ENCODE data around the gene UCK1.
A peak's percentile ranks its signal among the peaks of the same experiment; 100 is the strongest.
"Not testable (repeated sequence)": the region's sequence is repeated elsewhere in the genome, so short reads cannot be mapped to it uniquely, and the experiment has no call there.

UCK1 gene

DNA sequence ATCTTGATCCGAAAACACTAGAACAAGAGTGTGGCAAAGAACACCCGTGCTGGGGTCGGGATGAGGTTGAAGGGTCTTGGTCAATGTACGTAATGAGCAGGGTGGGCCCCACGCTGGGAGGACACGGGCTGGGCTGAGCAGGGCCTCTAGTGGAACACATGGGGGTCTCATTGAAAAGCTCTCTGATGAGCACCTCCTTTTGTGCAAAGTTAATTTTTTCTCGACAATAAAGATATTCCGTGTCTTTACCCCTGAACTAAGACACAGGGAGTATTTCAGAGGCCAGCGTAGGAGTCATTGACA, 8.0 kb downstream of the UCK1 start:
- no peak for DNase-seq

DNA sequence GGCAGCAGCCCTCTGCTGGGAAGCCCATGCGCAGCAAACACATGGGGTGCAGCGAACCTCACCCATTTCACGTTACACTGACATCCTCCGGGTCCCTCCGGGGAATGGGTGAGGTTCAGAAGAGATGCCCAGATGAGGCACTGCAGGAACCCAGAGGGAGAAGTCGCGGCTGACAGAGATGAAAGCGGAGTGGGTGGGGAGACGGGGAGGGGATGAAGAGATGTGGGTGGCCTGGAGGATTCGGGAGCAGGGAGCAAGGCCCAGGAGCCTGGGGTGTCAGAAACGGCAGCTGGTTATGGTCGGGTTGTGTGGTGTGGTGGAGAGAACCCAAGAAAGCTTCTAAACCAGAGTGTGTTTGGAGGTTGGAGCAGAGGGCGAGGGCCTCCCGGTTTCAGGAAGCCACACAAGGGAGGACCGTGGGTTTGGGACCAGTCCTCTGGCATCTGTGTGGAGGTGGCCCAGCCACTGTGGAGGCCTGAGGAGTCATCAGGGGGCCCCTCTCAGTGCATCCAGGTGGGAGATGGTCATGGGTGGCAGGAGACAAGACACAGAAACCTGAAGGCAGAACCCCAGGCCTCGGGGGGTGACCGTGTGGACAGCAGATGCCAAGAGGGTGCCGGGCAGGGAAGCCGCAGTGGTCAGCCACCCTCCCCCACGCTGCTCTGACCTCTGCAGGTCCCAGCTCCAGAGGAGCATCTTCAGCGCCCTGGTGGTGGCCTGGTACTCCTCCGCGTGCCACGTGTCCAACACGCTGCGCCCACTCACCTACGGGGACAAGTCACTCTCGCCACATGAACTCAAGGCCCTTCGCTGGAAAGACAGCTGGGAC, 8.6 kb downstream of the UCK1 start:
- no peak for DNase-seq

DNA sequence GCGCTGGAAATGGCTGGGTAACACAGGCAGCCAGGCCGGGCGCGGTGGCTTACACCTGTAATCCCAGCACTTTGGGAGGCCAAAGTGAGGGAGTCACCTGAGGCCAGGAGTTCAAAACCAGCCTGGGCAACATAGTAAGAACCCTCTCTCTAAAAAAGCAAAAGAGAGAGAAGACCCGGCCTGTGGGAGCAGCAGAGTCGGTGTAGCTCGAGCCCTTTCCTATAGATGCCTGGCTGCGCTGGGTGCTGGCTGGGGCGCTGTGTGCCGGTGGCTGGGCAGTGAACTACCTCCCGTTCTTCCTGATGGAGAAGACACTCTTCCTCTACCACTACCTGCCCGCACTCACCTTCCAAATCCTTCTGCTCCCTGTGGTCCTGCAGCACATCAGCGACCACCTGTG, 9.2 kb downstream of the UCK1 start:
- no peak for DNase-seq

DNA sequence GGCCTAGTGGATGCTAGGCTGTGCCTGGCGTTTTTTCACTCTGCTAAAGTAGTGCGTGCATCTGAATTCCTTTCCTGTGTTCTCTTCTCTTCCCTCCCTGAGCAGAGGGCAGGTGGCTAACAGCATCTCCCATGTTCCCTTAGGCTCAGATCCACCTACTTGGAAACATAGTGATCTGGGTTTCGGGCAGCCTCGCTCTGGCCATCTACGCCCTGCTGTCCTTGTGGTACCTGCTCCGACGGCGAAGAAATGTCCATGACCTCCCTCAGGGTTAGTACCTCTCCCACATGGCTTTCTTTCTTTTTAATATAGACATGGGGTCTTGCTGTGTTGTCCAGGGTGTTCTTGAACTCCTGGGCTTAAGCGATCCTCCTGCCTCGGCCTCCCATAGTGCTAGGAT, 9.9 kb downstream of the UCK1 start:
- DNase-seq, result no peak

DNA sequence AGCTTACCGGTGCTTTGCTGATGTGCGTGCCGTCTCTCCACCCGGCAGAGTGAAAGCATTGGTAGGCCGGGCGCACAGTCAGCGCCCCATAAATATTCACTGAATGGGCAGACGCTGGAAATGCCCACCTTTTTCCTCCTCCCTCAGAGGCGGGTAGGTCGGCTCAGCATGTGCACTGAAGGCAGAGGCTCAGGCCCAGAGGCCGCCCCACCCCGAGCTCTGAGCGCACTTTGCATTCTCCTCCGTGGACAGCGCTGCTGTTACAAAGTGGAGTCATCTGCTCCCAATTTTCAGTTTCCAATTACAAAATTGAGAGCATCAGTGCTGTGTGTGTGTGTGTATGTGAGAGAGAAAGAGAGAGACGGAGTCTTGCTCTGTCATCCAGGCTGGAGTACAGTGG, 10.6 kb downstream of the UCK1 start:
- DNase-seq, result no peak

DNA sequence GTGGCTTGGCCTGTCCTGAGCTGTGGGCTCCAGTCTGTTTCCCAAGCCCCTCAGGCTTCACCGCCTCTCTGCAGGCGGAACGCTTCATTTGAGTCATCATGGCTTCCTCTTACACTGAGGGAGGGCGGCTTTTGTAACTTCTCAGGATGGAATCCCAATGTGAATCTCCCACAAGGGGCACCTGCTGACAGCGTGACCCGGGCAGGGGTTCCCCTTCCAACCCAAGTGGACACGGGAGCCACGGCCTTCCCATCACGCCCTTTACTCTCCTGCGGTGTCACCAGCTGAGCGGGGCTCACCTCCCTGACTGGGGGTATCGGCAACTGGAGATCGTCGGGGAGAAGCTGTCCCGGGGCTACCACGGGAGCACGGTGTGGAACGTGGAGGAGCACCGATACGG, 12.5 kb downstream of the UCK1 start:
- no peak for DNase-seq

DNA sequence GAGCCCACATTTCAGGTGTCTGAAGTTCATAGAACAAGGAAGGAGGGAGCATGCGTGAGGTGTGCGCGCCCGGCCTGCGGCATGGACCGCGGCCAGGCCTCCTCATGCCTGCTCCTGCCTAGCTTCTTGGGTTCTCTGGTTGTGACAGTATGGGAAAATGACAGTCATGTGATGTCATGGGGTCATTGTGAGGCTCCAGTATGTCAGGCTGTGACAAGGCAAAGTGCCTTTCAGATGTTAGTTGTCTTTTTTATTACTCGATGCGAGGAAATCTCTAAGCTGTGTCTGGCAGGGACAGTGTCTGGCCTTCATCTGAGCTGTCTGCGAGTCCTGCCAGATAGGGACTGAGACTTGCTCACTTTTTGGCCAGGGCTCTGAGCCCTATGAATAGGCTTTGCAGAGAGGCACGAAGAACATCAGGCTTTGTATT, 13.3 kb downstream of the UCK1 start:
- no peak for DNase-seq

DNA sequence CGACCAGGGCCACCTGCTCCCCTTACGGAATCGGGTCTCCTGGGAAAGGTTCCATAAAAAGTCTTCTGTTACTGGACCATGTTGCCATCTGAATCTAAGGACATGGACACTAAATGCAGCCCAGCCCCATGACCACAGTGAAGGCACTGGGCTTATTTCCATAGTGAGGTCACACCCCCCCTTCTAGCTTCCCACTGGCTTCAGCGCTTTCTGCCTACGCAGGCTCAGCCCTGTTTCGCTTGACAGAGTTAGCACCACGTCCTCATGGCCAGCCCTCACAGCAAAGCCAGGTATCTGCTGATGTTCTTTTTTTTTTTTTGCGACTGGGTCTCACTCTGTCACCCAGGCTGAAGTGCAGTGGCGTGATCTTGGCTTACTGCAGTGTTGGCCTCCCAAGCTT, 14.1 kb downstream of the UCK1 start:
- no peak for DNase-seq

DNA sequence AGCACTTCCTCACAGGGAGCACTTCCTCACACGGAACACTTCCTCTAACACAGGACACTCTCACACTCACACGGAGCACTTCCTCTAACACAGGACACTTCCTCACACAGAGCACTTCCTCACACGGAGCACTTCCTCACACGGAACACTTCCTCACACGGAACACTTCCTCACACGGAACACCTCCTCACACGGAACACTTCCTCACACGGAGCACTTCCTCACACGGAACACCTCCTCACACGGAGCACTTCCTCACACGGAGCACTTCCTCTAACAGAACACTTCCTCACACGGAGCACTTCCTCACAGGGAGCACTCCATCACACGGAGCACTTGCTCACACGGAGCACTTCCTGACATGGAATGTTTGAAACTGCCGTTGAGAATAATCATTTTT, 15.0 kb downstream of the UCK1 start:
- DNase-seq, result no peak

DNA sequence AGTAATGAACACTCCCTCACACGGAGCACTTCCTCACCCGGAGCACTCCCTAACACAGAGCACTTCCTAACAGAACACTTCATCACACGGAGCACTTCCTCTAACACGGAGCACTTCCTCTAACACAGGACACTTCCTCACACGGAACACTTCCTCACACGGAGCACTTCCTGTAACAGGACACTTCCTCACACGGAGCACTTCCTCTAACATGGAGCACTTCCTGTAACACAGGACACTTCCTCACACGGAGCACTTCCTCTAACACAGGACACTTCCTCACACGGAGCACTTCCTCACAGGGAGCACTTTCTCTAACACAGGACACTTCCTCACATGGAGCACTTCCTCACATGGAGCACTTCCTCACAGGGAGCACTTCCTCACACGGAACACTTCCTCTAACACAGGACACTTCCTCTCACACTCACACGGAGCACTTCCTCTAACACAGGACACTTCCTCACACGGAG, 15.5 kb downstream of the UCK1 start:
- DNase-seq, result not testable (repeated sequence)

DNA sequence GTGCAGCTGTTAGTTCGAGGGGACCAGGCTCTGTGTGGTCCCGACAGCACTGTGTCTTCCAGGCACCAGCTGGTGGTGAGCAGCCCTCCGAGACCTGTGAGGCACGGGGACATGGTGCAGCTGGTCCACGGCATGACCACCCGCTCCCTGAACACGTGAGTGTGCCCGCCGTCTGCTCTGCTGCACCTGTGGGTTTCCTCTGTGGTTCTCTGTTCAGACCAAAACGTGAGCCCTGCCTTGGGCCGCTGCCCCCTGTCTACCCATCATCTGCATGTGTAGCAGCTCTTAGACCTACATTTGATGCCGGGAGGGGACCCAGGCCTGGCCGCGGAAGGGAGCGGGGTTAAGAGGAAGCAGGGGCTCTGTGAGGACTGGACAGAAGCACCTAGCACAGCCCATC, 17.9 kb downstream of the UCK1 start:
- DNase-seq, result no peak

DNA sequence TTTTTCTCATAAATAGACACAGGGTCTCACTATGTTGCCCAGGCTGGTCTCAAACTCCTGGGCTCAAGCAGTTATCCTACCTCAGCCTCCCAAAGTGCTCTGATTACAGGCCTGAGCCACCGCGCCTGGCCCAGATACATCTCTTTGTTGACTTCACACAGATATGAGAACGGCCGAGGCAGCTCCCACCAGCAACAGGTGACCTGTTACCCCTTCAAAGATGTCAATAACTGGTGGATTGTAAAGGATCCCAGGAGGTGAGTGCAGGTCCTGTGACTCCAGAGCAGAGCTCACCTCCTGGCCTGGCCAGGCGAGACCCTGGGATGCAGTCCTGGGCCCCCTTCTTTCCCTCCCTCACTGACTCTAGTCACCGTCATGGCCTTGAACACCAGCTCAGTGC, 19.2 kb downstream of the UCK1 start:
- DNase-seq, result no peak

DNA sequence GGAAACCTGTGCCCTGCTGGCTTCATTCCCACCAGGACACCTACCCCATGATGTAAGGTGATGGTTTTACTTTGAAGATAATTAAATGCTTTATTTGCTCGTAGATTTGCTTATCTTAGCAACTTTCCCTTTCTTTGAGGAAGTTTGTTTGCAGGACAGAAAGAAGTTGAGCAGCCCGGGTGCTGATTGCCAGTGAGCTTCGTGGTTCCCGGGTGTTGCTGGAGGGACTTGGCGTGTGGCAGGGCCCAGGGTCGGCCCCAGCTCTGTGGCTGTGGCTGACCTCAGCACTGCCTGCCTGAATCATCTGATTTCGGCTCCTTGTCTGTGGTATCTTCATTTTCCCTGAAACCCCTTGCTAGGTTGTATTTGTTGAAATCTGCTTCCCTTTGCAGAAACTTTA, 19.6 kb downstream of the UCK1 start:
- no peak for DNase-seq

DNA sequence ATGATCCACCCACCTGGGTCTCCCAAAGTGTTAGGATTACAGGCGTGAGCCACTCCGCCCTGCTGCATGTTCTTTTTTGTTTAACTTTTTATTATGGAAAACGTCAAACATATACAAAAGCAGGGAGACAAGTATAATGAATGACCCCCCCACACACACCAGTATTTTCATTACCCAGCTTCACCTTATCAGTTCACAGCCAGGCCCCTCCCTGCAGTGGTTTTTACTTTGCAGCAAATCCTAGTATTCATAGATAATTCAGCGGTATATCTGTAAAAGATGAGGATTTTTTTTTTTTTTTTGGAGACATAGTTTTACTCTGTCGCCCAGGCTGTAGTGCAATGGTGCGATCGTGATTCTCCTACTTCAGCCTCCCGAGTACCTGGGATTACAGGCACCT, 26.1 kb downstream of the UCK1 start:
- DNase-seq, result no peak

DNA sequence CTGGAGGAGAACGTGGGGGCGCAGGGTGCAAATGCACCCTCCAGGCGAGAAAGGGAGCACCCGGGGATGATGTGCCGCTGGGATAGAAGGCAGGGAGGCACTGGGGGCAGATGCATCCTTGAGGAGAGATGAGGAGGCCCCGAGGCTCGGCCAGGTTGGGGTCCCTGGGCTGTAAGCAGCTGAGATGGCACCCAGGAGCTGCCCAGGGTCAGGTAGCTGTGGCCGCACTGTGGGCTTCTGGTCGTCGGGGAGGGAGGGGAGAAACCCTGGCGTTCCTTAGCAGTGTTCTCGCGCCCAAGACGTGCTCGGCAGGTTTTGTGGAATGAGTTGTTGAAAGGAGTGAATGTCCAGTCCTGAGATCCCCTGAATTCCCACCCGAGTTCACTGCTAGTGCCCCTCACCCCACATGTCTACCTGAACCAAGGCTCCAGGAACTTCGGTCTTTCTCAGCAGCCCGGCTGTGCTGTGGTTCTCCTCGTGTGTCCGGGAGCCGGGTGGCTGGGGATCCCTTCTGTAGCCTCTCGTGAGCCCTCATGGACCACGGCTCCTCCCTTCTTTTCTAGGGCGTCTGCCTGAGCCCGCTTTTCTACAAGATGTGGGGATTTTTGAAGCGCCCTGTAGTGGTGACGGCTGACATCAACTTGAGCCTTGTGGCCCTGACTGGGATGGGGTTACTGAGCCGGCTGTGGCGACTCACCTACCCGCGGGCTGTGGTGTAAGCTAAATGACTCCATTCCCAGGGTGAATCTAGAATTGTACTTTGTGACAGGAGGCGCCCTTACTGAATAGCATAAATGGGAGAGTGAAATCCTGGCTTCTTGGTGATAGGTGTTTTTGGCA, 27.2 kb downstream of the UCK1 start:
- DNase-seq, result peak; percentile 68

DNA sequence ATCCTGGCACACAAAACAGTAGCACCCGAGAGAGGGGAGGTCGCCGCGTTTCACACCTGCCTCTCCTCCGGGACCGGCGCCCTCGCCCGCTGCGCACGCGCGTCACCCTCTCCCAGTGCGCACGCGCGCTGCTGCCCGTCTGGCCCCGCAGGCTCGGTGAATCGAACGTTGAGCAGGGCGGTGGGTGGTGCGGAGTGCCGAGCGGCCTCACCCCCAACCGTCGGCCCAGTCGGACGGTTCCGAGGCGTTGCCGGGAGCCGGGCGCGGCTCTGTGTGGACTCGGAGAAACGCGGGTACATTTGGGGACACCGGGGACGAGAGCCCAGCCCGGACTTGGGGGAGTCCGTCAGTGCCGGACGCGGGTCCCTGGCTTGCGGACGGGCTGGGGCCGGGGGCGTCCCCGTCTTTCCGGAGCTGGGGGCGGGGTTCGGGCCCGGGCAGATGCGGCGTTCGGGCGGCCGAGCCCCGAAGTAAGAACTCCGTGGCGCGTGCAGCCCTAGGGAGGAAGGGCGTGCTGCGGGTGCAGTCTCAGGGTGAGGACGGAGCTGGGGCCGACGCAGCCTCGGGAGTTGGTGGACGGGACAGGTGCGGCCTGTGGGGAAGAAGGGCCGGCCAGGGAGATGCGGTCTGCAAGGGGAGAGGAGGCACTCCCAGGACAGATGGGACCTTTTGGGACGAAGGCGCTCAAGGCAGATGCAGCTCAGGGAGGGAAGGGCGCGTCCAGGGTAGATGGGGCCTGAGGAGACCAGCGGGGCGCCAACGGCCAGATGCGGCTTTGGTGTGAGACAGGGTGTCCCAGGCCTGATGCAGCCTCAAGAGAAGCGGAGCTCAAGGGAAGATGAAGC, 28.1 kb downstream of the UCK1 start, which contains the start of gene POMT1:
Gene POMT1, plus strand, starts transcription at position 138 of the 845 bp plus-strand sequence. CDS start 1,301 bp downstream, outside the sequence.
- DNase-seq, result peak; percentile 93

DNA sequence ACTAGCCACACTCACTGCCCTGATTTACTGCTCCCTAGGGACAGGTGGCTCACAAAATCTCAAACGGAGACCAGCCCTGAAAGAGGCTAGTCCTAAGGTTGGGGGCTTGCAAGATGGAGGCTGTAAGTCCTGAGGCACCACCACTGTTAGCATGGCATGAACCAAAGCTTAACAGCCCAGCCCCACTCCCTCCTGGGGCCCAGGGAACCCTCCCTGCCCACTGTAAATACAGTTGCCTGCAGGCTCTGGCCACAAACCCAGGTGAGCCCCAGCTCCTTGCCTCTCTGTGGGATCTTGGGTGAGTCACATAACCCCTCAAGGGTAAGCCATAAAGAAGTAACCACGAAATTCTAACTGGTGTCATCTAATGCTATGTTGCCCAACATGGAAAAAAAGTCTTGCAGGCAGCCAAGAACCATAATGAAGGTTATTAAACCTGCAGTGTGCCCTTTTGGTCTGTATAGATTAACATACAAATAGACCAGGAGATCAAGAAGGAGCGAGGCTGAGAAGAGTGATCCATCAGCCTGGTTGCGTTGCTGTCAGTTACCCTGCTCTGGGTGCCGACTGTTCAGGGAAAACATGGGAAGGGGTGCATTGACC, 30.0 kb downstream of the UCK1 start:
- DNase-seq, result peak; percentile 49

DNA sequence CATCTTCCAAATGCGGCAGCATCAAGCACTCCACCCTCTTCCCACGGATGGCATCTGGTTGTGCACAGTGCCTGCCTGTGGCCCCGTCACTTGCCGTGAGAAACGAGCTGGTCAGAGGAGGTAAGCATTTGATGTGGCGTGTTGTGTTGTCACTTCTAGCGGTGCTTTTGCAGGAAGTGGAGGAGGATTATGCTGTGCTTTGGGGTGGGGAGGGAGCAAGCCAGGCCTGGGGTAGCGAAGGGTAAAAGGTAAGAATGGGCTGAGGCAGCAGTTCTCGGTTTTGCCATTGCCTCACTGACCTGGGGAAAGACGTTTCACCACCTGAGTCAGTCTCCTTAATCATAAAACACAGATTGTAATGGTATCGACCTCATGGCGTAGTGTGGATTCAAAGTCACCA, 30.7 kb downstream of the UCK1 start:
- DNase-seq, result peak; percentile 85

DNA sequence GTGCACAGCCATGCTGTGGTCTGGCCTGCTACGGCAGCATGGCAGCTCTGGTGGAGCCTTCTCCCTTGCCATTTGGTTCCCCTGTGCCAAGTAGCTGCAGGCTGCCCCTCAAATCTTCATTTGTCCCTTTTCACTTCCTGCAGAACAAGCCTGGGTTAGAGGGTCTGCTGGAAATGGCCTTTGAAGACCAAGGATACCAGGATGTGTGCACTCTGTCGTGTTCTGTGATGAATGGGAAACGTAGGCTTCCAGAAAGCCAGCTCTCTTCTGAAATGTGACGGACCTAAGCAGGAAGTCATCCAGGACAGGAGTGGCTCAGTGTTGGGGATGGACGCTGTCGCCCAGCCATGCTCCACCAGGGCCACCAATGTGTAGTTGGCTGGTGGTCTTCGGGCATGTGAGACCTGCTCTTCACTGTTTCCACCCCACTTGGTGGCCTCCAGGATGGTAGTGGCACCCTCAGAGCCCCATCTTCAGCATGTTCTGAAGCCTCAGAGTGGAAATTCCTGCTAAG, 31.8 kb downstream of the UCK1 start:
- DNase-seq, result no peak

DNA sequence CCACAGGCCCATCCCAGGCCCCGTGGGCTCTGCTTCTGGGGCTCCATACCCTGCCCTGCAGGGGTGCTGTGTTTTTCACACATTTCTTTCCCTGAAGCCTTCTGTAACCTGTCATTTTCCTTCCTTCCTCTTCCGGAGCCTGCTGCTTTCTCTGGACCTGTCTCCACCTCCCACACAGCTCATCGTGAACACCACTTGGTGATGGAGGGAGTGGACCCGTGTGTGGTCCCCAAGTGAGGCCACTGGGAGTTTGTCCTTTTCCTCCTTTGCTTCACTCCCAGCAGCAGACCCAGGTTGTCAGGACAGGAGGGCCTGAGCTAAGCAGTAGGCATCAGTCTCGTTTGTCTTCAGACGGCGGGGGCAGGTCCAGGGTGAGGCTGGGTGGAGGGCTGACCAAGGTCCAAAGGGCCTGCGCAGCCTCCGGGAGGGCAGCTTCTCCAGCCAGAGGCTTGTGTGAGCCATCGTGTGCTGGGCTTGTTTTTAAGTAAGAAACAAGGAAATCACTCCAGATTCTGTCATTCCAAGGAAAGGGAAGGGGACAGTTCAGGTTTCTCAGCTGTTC, 34.1 kb downstream of the UCK1 start:
- DNase-seq, result no peak

DNA sequence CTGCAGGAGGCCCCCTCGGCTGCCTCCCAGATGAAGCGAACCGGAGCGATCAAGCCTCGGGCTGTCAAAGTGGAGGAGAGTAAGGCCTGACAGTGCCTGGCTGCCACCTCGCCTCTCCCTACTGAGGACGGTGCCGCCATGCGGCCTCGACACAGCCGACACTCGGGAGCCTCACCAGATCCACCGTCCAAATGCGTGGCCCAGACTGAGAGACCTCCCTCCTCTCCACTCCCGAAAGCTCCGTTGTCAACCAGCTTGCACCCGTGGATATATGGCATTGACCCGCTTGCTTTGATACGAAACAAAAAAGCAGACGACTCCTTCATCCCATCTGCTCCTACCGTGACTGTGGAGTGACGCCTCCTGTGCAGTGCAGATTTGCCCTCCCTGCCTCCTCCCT, 35.3 kb downstream of the UCK1 start:
- no peak for DNase-seq

DNA sequence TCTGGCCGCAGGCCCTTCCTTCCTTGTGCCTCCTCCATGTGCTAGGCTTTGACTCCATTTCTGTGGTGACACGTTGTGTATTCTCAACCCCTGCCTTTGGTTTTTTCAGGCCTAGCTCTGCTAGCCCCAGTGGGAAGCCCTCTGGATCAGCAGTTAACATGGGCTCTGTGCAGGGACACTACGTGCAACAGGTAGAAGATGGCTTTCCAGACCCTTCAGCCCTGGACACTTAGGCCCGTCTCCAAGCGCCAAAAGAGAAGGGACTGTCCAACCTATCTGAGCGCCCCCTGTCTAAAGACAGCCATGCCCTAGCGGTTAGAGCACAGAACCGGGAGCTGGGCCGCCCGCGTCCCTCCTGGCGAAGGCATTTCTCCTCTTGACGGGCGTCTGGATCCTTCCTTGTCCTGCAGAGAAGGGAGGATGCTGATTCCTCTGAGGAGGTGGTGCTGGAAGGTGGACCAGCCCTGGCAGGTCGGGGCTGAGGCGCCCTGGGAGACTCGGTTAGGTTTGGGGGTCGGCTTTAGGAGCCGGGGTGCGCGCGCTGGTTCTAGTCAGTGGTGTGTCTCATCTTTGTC, 36.7 kb downstream of the UCK1 start:
- no peak for DNase-seq
